Large intestine (tissue), 12 donors: Measurements from ENCODE around the gene DIAPH1. TPM values are rescaled to one million over a fixed set of nuclear protein-coding genes. Genes with fewer than 3 reads are reported as not detected.

Experiments
- DNase-seq, 2 donors: peaks; one replicate each; pipeline versions ENCODE4 v3.0.0 to v3.0.0-alpha.2; 2013
- H3K27ac ChIP-seq: one replicate; pipeline ENCODE4 v1.5.1; 2013; ENCODE audit warnings: low read length
- H3K27me3 ChIP-seq: 2 replicates; pipeline ENCODE4 v1.6.1; 2013; ENCODE audit warnings: low read length; ENCODE audit not compliant: control insufficient read depth, insufficient read depth
- H3K36me3 ChIP-seq: 2 replicates; pipeline ENCODE4 v1.6.1; 2013; ENCODE audit warnings: low read length; ENCODE audit not compliant: control insufficient read depth, insufficient read depth
- H3K4me1 ChIP-seq: one replicate; pipeline ENCODE4 v1.6.1; 2013; ENCODE audit warnings: low read length; ENCODE audit not compliant: control insufficient read depth, insufficient read depth
- H3K4me3 ChIP-seq: one replicate; pipeline ENCODE4 v1.5.1; 2013; ENCODE audit warnings: low read length
- H3K9me3 ChIP-seq: one replicate; pipeline ENCODE4 v1.6.1; 2013; ENCODE audit warnings: mild to moderate bottlenecking, low read depth, low read length, moderate library complexity; ENCODE audit not compliant: control insufficient read depth
- WGBS: methylation state at CpG from one replicate; pipeline ENCODE4 v1.1.5; 2013; ENCODE audit warnings: low lambda C conversion rate; ENCODE audit not compliant: insufficient coverage; 5-methylcytosine and 5-hydroxymethylcytosine counted together
- long read RNA-seq, 11 donors: transcript quantifications; one replicate each; lab custom pipeline, GENCODE V29; 2026
- polyA plus RNA-seq: library from polyadenylated mRNA; unstranded; fragments of 120-200 nt; gene quantifications from one replicate; pipeline ENCODE4 v1.2.1, GENCODE V29; 2013

DIAPH1 gene
- polyA plus RNA-seq: 89.4 TPM
- long read RNA-seq, donor 1: 0 reads
- long read RNA-seq, donor 2, partial matches to known transcripts: 12 of 13 reads
- long read RNA-seq, donor 2, other reads (novel, unspliced or antisense): 0 of 13 reads
- long read RNA-seq, donor 3: 0 reads
- long read RNA-seq, donor 4, partial matches to known transcripts: 0 of 1 reads
- long read RNA-seq, donor 4, other reads (novel, unspliced or antisense): 0 of 1 reads
- long read RNA-seq, donor 5: 0 reads
- long read RNA-seq, donor 6, partial matches to known transcripts: 5 of 8 reads
- long read RNA-seq, donor 6, other reads (novel, unspliced or antisense): 0 of 8 reads
- long read RNA-seq, donor 7: 0 reads
- long read RNA-seq, donor 8, partial matches to known transcripts: 0 of 1 reads
- long read RNA-seq, donor 8, other reads (novel, unspliced or antisense): 0 of 1 reads
- long read RNA-seq, donor 9: 0 reads
- long read RNA-seq, donor 10, partial matches to known transcripts: 0 of 6 reads
- long read RNA-seq, donor 10, other reads (novel, unspliced or antisense): 5 of 6 reads
- long read RNA-seq, donor 11: 0 reads

- Histone ChIP-seq H3K27ac (peak within 1 kb of the TSS; percentile 98), H3K27me3 (no peaks in the 10 kb centered on the region), H3K4me1 (peaks cover 9% of the 10 kb centered on the region), H3K36me3 (peaks cover 33% of the 10 kb centered on the region), H3K9me3 (no peaks in the 10 kb centered on the region), H3K4me3 (peak within 1 kb of the TSS; percentile 93)
- WGBS: no CpG with 5 or more reads among the region's 70 CpGs
- DNase-seq: peak; percentile 98 to 99
Measured at GRCh38 chr5:141618804-141619554, at the start of gene DIAPH1. DIAPH1 (minus strand) TSS chr5:141619000; CDS start chr5:141618914, 86 bp downstream.

- peaks cover 3% of the 10 kb centered on the region for H3K4me1 ChIP-seq
- peaks cover 39% of the 10 kb centered on the region for H3K36me3 ChIP-seq
- H3K4me3 ChIP-seq: no peak overlapping the region
Measured at GRCh38 chr5:141665995-141666940, 47.5 kb upstream of the DIAPH1 start.

GRCh38 chr5:141664733-141665461 lies 46.1 kb upstream of the DIAPH1 start:
- no peak overlapping the region for H3K4me3 ChIP-seq
- H3K27ac ChIP-seq: no peak overlapping the region
- DNase-seq: peak; percentile 61 to 64
- H3K4me1 ChIP-seq: peaks cover 3% of the 10 kb centered on the region
- no peaks in the 10 kb centered on the region for H3K27me3 ChIP-seq
- no CpG with 5 or more reads among the region's 13 CpGs for WGBS
- H3K36me3 ChIP-seq: peaks cover 30% of the 10 kb centered on the region
- no peaks in the 10 kb centered on the region for H3K9me3 ChIP-seq

More at GRCh38 chr5:141665995-141666940, 47.5 kb upstream of the DIAPH1 start:
- WGBS: 87% methylated on average over 4 of the region's 18 CpGs
- no peaks in the 10 kb centered on the region for H3K27me3 ChIP-seq
- no peak for DNase-seq
- H3K27ac ChIP-seq: no peak overlapping the region
- H3K9me3 ChIP-seq: no peaks in the 10 kb centered on the region

GRCh38 chr5:141663506-141663905 lies 44.7 kb upstream of the DIAPH1 start:
- no peak overlapping the region for H3K4me3 ChIP-seq
- no peaks in the 10 kb centered on the region for H3K9me3 ChIP-seq
- H3K4me1 ChIP-seq: peaks cover 3% of the 10 kb centered on the region
- 100% methylated on average over 3 of the region's 8 CpGs for WGBS
- no peak overlapping the region for H3K27ac ChIP-seq
- peaks cover 23% of the 10 kb centered on the region for H3K36me3 ChIP-seq
- DNase-seq: no peak
- H3K27me3 ChIP-seq: no peaks in the 10 kb centered on the region

- H3K27me3 ChIP-seq: no peaks in the 10 kb centered on the region
- WGBS: no CpG with 5 or more reads among the region's 17 CpGs
- H3K4me3 ChIP-seq: no peak overlapping the region
- peaks cover 27% of the 10 kb centered on the region for H3K36me3 ChIP-seq
- no peaks in the 10 kb centered on the region for H3K9me3 ChIP-seq
- peaks cover 3% of the 10 kb centered on the region for H3K4me1 ChIP-seq
- no peak for DNase-seq
- H3K27ac ChIP-seq: no peak overlapping the region
Measured at GRCh38 chr5:141662028-141662427, 43.2 kb upstream of the DIAPH1 start.

- DNase-seq: no peak
- WGBS: 100% methylated on average over 1 of the region's 8 CpGs
- no peaks in the 10 kb centered on the region for H3K9me3 ChIP-seq
- no peaks in the 10 kb centered on the region for H3K27me3 ChIP-seq
- H3K27ac ChIP-seq: no peak overlapping the region
- peaks cover 42% of the 10 kb centered on the region for H3K36me3 ChIP-seq
- no peaks in the 10 kb centered on the region for H3K4me1 ChIP-seq
- H3K4me3 ChIP-seq: no peak overlapping the region
Measured at GRCh38 chr5:141657937-141658545, 39.2 kb upstream of the DIAPH1 start.

- H3K27me3 ChIP-seq: no peaks in the 10 kb centered on the region
- WGBS: no CpG with 5 or more reads among the region's 1 CpG
- DNase-seq: no peak
- H3K9me3 ChIP-seq: no peaks in the 10 kb centered on the region
- H3K4me1 ChIP-seq: no peaks in the 10 kb centered on the region
- H3K4me3 ChIP-seq: no peak overlapping the region
- H3K36me3 ChIP-seq: peaks cover 41% of the 10 kb centered on the region
- no peak overlapping the region for H3K27ac ChIP-seq
Measured at GRCh38 chr5:141657404-141657803, 38.6 kb upstream of the DIAPH1 start.

GRCh38 chr5:141656396-141656795 lies 37.6 kb upstream of the DIAPH1 start:
- Histone ChIP-seq H3K4me3 (no peak overlapping the region), H3K27me3 (no peaks in the 10 kb centered on the region), H3K27ac (no peak overlapping the region), H3K36me3 (peaks cover 39% of the 10 kb centered on the region), H3K4me1 (peaks cover 3% of the 10 kb centered on the region), H3K9me3 (no peaks in the 10 kb centered on the region)
- WGBS: no CpG with 5 or more reads among the region's 9 CpGs
- DNase-seq: no peak

- H3K9me3 ChIP-seq: no peaks in the 10 kb centered on the region
- 67% methylated on average over 1 of the region's 7 CpGs for WGBS
- no peak overlapping the region for H3K27ac ChIP-seq
Measured at GRCh38 chr5:141655020-141655419, 36.2 kb upstream of the DIAPH1 start.

More at GRCh38 chr5:141655020-141655419, 36.2 kb upstream of the DIAPH1 start:
- no peak for DNase-seq
- no peak overlapping the region for H3K4me3 ChIP-seq
- H3K27me3 ChIP-seq: no peaks in the 10 kb centered on the region
- peaks cover 37% of the 10 kb centered on the region for H3K36me3 ChIP-seq
- H3K4me1 ChIP-seq: peaks cover 3% of the 10 kb centered on the region
